ENCODE results near the gene ANKRD2. TPM values are rescaled to one million over a fixed set of nuclear protein-coding genes. Genes with fewer than 3 reads are reported as not detected.

Gene ANKRD2
- total and polyA plus RNA-seq, 10 of the 15 experiments (the other 5 are each of a cell fraction or from before 2014, with no cell fraction given) = 0.18 to 0.23 TPM; not detected in 8

GRCh38 chr10:97584060-97584797 lies 11.7 kb downstream of the ANKRD2 start, which contains the start of gene HOGA1:
Gene HOGA1, plus strand, starts transcription at chr10:97584389. Its CDS starts 315 bp downstream, at chr10:97584704.
- ChIA-PET RAD21 (ENCODE audit: unreplicated experiment) (interaction anchor here (0.9 kb wide), 1 partner anchor 30 kb away, joined by 3 read pairs; no protein-coding TSS in a partner anchor), CTCF (interaction anchor here (0.6 to 4.7 kb wide), 2 partner anchors 12 to 475 kb away, joined by 3 to 29 read pairs; partner anchors contain the start of gene ANKRD2), POLR2A (interaction anchor here (1.1 kb wide), 1 partner anchor 20 kb away, joined by 3 read pairs; no protein-coding TSS in a partner anchor), SMC1A (ENCODE audit: uncharacterized antibody, unreplicated experiment) (interaction anchor here (1.9 kb wide), 1 partner anchor 12 kb away, joined by 7 read pairs; no protein-coding TSS in a partner anchor)
- 18% methylated on average over 5 of the region's 5 CpGs for WGBS (ENCODE audit: insufficient coverage, insufficient replicate concordance, low lambda C conversion rate, missing lambda C conversion rate)
- ATAC-seq (peak; percentile 97), DNase-seq (ENCODE audit: low read depth, low spot score) (no peak), FAIRE-seq (no peak)
- H3K27me3 ChIP-seq (replicated peaks in 1 of 2; ENCODE audit: control insufficient read depth in 2 of 2, insufficient read depth in 2 of 2, low read length in 1 of 2) = no peaks in the 10 kb centered on the region
- H3K4me1 ChIP-seq (ENCODE audit: control insufficient read depth, insufficient read depth, low read length) = no peaks in the 10 kb centered on the region
- H3K9ac ChIP-seq (ENCODE audit: control insufficient read depth, insufficient read depth, low read length) = no peak within 1 kb of the TSS
- H3K4me3 ChIP-seq = no peak within 1 kb of the TSS
- H4K20me1 ChIP-seq (ENCODE audit: control insufficient read depth, insufficient read depth) = no peaks in the 10 kb centered on the region
- no peaks in the 10 kb centered on the region for H3K79me2 ChIP-seq (ENCODE audit: control insufficient read depth, insufficient read depth, low read length)
- no peaks in the 10 kb centered on the region for H3K9me3 ChIP-seq (replicated peaks; ENCODE audit: control insufficient read depth, insufficient read depth, low read length)
- TF ChIP-seq RFX5 (IDR thresholded peaks at IDR 0.05; ENCODE audit: low read depth, low read length) = no peak
- TF ChIP-seq RAD51 (IDR thresholded peaks at IDR 0.05) = peak; percentile 57; the same call in 1 of the 2 replicates
- 0 out of 2 replicates have a peak, but pooled peaks have one; percentile 16 for TF ChIP-seq NR2F1 (conservative IDR thresholded peaks at IDR 0.05)
- no peak for TF ChIP-seq YY1 (IDR thresholded peaks at IDR 0.05; ENCODE audit: low read depth, low read length)
- TF ChIP-seq BHLHE40 (IDR thresholded peaks at IDR 0.05; ENCODE audit: borderline replicate concordance in 1 of 2, low read depth in 2 of 2, low read length in 1 of 2) = peak in 1 of 2 experiments; percentile 32; a peak in 1 of 4 replicates
- TF ChIP-seq, protein P1, sequence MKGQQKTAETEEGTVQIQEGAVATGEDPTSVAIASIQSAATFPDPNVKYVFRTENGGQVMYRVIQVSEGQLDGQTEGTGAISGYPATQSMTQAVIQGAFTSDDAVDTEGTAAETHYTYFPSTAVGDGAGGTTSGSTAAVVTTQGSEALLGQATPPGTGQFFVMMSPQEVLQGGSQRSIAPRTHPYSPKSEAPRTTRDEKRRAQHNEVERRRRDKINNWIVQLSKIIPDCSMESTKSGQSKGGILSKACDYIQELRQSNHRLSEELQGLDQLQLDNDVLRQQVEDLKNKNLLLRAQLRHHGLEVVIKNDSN (IDR thresholded peaks at IDR 0.05; ENCODE audit: borderline replicate concordance, extremely low read length, insufficient read depth, low read depth, low read length) = peak; percentile 51
- no TSS peak for BruUV-seq (replicated peaks)
- H3K4me2 ChIP-seq (ENCODE audit: control insufficient read depth, insufficient read depth) = no peak within 1 kb of the TSS
- H3K36me3 ChIP-seq (ENCODE audit: control insufficient read depth in 2 of 2, insufficient read depth in 2 of 2, low read length in 1 of 2) = no peaks in the 10 kb centered on the region
- H2AFZ ChIP-seq (ENCODE audit: control insufficient read depth, low read depth, low read length) = no peak within 1 kb of the TSS; the same call in 1 of the 2 replicates
- intact Hi-C loops (cut with micrococcal nuclease; ENCODE audit: unreplicated experiment) (no loop called here), in situ Hi-C loops (cut with MboI) (no loop called here)
- H3K27ac ChIP-seq (ENCODE audit: control insufficient read depth, insufficient read depth) = no peak within 1 kb of the TSS

Data from GM12878 (cell line).